22Rv1 (cell line): ENCODE measurements around the gene MEI4.
"Not testable (repeated sequence)": the region's sequence is repeated elsewhere in the genome, so short reads cannot be mapped to it uniquely, and the experiment has no call there.

Experiments
- H3K27ac ChIP-seq: fragments of 450-650 bp; 2 replicates; pipeline ENCODE4 v1.5.1; 2017
- ZFX ChIP-seq: fragments of 450-650 bp; IDR thresholded peaks from 2 replicates; pipeline ENCODE4 v1.6.1; 2017; ENCODE audit warnings: antibody characterized with exemption, borderline replicate concordance
- TF ChIP-seq, protein P1 (sequence below): fragments of 450-650 bp; IDR thresholded peaks from 2 replicates; pipeline ENCODE4 v1.5.1; 2017; ENCODE audit warnings: mild to moderate bottlenecking

Gene MEI4

DNA sequence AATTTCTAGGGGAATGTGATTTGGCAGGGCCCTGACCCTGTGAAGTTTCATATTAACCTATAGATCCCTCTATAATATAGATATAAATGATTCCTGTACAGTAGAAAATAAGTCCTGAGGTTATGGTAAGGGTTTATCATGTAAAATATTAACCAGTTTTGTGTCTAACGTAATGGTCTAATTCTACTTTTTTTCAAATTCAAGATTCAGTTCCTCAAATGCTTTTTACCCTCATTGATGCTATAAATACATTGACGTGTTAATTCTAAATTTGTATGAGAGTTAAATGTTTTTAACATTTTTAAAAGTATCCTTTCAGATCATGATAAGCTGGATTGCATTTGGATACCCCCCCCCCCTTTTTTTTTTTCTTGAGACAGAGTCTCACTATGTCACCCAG, 169.4 kb downstream of the MEI4 start:
- TF ChIP-seq, protein P1, sequence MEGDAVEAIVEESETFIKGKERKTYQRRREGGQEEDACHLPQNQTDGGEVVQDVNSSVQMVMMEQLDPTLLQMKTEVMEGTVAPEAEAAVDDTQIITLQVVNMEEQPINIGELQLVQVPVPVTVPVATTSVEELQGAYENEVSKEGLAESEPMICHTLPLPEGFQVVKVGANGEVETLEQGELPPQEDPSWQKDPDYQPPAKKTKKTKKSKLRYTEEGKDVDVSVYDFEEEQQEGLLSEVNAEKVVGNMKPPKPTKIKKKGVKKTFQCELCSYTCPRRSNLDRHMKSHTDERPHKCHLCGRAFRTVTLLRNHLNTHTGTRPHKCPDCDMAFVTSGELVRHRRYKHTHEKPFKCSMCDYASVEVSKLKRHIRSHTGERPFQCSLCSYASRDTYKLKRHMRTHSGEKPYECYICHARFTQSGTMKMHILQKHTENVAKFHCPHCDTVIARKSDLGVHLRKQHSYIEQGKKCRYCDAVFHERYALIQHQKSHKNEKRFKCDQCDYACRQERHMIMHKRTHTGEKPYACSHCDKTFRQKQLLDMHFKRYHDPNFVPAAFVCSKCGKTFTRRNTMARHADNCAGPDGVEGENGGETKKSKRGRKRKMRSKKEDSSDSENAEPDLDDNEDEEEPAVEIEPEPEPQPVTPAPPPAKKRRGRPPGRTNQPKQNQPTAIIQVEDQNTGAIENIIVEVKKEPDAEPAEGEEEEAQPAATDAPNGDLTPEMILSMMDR = no peak
- no peak for TF ChIP-seq ZFX

GRCh38 chr6:77825204-77825603, 172.4 kb downstream of the MEI4 start:
- no peak for TF ChIP-seq ZFX
- TF ChIP-seq, protein P1 = no peak
- no peak overlapping the region for H3K27ac ChIP-seq

More for the DNA sequence above, 169.4 kb downstream of the MEI4 start:
- H3K27ac ChIP-seq = no peak overlapping the region

- H3K27ac ChIP-seq = no peak overlapping the region
- TF ChIP-seq, protein P1 = no peak
- TF ChIP-seq ZFX = no peak
These were observed 176.9 kb downstream of the MEI4 start for GRCh38 chr6:77829736-77830135.

DNA sequence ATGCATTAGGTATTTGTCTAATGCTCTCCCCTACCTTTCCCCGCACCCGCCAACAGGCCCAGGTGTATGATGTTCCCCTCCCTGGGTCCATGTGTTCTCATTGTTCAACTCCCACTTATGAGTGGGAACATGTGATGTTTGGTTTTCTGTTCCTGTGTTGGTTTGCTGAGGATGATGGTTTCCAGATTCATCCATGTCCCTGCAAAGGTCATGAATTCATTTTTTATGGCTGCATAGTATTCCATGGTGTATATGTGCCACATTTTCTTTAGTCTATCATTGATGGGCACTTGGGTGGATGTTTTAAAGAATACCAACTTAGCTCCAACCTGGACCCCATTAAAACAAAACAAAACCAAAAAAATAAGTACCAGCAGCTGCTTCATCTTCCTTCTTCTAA, 180.9 kb downstream of the MEI4 start:
- not testable (repeated sequence) for H3K27ac ChIP-seq

DNA sequence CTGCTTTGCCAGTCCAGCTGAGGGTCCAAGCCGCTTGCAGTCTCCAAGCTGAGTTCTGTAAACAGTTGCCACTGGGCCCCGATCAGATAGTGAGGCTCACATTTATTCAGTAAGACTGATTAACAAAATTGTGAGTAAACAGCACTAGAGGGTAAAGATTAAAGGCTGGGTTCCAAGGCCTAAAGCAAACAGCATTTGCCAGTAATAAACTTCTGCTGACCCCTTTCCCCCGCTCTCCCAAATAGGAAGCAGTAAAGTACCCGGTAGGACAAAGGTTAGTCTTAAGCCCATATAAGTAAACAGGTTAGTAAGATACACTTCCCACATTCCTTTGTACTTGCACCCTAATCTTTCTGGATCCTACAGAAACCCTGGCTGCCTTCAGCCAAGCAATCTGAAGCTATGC, 181.8 kb downstream of the MEI4 start:
- H3K27ac ChIP-seq = no peak overlapping the region
- no peak for TF ChIP-seq ZFX
- TF ChIP-seq, protein P1 = no peak

GRCh38 chr6:77837034-77837784, 184.4 kb downstream of the MEI4 start:
- TF ChIP-seq, protein P1 = no peak
- no peak for TF ChIP-seq ZFX
- peak overlapping the region; percentile 68 for H3K27ac ChIP-seq

DNA sequence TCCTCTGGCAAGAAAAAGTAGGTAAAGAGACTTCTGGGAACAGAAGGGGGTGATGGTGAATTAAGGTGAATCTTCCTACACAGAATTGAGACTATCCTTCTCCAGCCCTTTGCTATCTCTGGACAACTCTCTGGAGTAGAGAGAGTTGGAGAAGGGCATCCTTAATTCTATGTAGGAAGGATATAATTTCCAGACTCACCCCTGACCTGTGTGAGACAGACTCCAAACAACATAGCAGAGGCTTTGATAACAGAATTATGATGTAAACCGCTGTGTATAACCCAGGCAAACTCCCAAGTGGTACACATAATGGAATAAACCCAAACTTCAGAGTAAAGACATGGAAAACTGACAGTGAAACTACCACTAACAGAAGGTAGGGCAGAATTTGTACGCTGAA, 186.5 kb downstream of the MEI4 start:
- TF ChIP-seq, protein P1 = no peak
- no peak for TF ChIP-seq ZFX
- H3K27ac ChIP-seq = no peak overlapping the region

DNA sequence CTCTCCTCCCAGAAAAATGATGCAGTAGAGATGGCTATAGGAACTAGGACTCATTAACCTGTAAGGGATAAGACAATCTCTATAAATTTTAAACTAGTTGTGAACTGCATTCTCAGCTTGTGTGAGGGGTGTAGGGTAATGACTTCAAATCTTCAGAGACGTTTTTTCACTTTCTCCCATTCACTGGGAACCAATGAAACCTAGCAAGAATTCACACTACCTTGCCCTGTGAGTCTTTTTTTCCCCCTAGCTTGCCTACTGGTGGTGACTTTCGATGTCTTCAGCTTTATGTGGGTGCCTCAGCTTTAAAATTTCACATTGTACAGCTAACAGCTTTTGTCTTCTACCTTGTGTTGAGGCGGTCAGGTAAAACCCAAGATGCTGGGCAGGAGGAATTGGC, 192.0 kb downstream of the MEI4 start:
- H3K27ac ChIP-seq = no peak overlapping the region
- TF ChIP-seq, protein P1 = no peak
- no peak for TF ChIP-seq ZFX
